Measurements from ENCODE around the gene ALK.

ALK gene

GRCh38 chr2:29780906-29781305 lies 140.5 kb downstream of the ALK start:
- intact Hi-C loops (cut with DNase I; ENCODE audit: low total_unique reads): no loop called here
- Histone ChIP-seq H3K4me1 (no peaks in the 10 kb centered on the region), H3K27me3 (peaks cover 0 to 13% of the 10 kb centered on the region in 2 donors), H3K4me3 (no peak overlapping the region), H3K9me3 (no peaks in the 10 kb centered on the region), H3K27ac (no peak overlapping the region), H3K36me3 (no peaks in the 10 kb centered on the region)
- TF ChIP-seq, protein P1, sequence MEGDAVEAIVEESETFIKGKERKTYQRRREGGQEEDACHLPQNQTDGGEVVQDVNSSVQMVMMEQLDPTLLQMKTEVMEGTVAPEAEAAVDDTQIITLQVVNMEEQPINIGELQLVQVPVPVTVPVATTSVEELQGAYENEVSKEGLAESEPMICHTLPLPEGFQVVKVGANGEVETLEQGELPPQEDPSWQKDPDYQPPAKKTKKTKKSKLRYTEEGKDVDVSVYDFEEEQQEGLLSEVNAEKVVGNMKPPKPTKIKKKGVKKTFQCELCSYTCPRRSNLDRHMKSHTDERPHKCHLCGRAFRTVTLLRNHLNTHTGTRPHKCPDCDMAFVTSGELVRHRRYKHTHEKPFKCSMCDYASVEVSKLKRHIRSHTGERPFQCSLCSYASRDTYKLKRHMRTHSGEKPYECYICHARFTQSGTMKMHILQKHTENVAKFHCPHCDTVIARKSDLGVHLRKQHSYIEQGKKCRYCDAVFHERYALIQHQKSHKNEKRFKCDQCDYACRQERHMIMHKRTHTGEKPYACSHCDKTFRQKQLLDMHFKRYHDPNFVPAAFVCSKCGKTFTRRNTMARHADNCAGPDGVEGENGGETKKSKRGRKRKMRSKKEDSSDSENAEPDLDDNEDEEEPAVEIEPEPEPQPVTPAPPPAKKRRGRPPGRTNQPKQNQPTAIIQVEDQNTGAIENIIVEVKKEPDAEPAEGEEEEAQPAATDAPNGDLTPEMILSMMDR (IDR thresholded peaks at IDR 0.05): no peak
- no peak for DNase-seq

DNA sequence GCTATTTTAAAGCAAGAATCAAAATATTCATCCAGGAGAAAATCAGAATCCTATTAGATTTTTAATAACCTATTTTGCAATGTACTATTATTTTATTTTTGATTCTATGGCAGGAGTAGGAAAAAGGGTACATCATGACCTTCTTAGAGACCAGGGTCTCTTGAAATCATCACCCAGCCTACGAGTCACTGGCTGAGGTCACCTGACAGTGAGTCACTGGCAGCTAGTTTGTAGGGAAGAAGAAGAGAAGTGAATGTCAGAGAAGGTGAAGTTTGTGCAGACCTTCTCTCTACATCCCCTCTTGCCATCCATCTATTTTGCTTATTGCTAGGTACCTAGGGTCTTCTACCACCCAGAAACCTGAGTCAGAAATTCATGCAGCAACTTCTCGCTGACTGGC lies 144.2 kb downstream of the ALK start:
- H3K36me3 ChIP-seq: no peaks in the 10 kb centered on the region
- H3K4me1 ChIP-seq: no peaks in the 10 kb centered on the region
- intact Hi-C loops (cut with DNase I; ENCODE audit: low total_unique reads): no loop called here
- peaks cover 0 to 6% of the 10 kb centered on the region in 2 donors for H3K27me3 ChIP-seq
- no peak overlapping the region for H3K27ac ChIP-seq
- no peak for DNase-seq
- no peaks in the 10 kb centered on the region for H3K9me3 ChIP-seq
- TF ChIP-seq, protein P1 (IDR thresholded peaks at IDR 0.05): no peak
- no peak overlapping the region for H3K4me3 ChIP-seq

DNA sequence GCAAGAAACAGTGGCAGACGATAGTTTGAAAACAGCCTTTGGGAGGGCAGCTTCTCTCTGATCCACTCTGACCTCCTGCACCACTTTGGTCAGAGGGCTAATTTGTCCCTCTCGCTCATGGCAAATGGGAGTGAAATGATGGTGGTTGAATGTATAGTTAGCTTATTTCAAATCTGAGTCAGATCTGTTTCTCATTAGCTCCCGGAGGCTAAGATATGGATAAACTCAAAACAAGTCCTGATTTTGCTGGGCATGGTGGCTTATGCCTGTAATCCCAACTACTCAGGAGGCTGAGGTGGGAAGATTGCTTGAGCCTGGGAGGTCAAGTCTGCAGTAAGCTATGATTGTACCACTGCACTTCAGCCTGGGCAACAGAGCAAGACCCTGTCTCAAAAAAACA lies 145.0 kb downstream of the ALK start:
- intact Hi-C loops (cut with DNase I; ENCODE audit: low total_unique reads): no loop called here
- Histone ChIP-seq H3K9me3 (no peaks in the 10 kb centered on the region), H3K4me1 (no peaks in the 10 kb centered on the region), H3K27ac (no peak overlapping the region), H3K27me3 (peaks cover 0 to 5% of the 10 kb centered on the region in 2 donors), H3K36me3 (no peaks in the 10 kb centered on the region), H3K4me3 (no peak overlapping the region)
- no peak for DNase-seq
- TF ChIP-seq, protein P1 (IDR thresholded peaks at IDR 0.05): no peak

DNA sequence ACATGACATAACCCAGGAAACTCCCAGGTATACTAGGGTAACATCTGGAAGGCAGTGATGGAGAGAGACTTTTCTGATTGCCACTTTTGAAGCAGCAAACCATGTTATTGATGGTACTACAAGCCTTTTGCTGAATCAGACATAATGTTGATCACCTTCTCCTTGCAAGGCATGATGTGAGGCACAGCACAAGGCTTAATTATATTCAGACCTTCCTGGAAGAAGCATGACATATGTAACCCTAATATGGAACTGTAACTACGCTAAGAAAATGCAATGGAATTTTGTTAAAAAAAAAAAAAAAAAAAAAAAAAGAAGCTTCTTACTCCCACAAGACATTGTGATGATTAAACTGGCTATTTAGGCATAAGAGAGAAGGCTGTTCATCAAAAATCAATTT lies 145.4 kb downstream of the ALK start:
- H3K9me3 ChIP-seq: no peaks in the 10 kb centered on the region
- no peak for DNase-seq
- H3K27ac ChIP-seq: no peak overlapping the region
- H3K36me3 ChIP-seq: no peaks in the 10 kb centered on the region
- intact Hi-C loops (cut with DNase I; ENCODE audit: low total_unique reads): no loop called here
- no peak overlapping the region for H3K4me3 ChIP-seq
- TF ChIP-seq, protein P1 (IDR thresholded peaks at IDR 0.05): no peak
- H3K4me1 ChIP-seq: no peaks in the 10 kb centered on the region
- H3K27me3 ChIP-seq: peaks cover 0 to 5% of the 10 kb centered on the region in 2 donors

GRCh38 chr2:29774624-29775023 lies 146.8 kb downstream of the ALK start:
- TF ChIP-seq, protein P1 (IDR thresholded peaks at IDR 0.05): no peak
- intact Hi-C loops (cut with DNase I; ENCODE audit: low total_unique reads): no loop called here
- no peaks in the 10 kb centered on the region for H3K9me3 ChIP-seq

GRCh38 chr2:29770846-29771245 lies 150.5 kb downstream of the ALK start:
- Histone ChIP-seq H3K4me3 (no peak overlapping the region), H3K27ac (no peak overlapping the region), H3K9me3 (no peaks in the 10 kb centered on the region), H3K27me3 (no peaks in the 10 kb centered on the region), H3K4me1 (no peaks in the 10 kb centered on the region), H3K36me3 (no peaks in the 10 kb centered on the region)
- TF ChIP-seq, protein P1 (IDR thresholded peaks at IDR 0.05): no peak
- DNase-seq: no peak
- intact Hi-C loops (cut with DNase I; ENCODE audit: low total_unique reads): no loop called here

More at GRCh38 chr2:29774624-29775023, 146.8 kb downstream of the ALK start:
- Histone ChIP-seq H3K4me3 (no peak overlapping the region), H3K27me3 (peaks cover 0 to 5% of the 10 kb centered on the region in 2 donors), H3K27ac (no peak overlapping the region), H3K36me3 (no peaks in the 10 kb centered on the region), H3K4me1 (no peaks in the 10 kb centered on the region)
- DNase-seq: no peak

Data from tibial artery (tissue), 4 donors.